SJCRH30 (cell line): ENCODE data around the gene RGS8. TPM values are rescaled to one million over a fixed set of nuclear protein-coding genes. Genes with fewer than 3 reads are reported as not detected.
A peak's percentile ranks its signal among the peaks of the same experiment; 100 is the strongest.

ENCODE experiments used
- DNase-seq, 2 experiments: peaks; one replicate each; pipeline ENCODE4 v3.0.0-alpha.2; 2015 to 2020
- H3K27ac ChIP-seq: fragments of 250-450 bp; sonication (Bioruptor Pico); 2 replicates; pipeline ENCODE4 v1.5.1; 2020; ENCODE audit warnings: mild to moderate bottlenecking, moderate library complexity
- H3K27me3 ChIP-seq: fragments of 250-450 bp; sonication (Bioruptor Pico); 2 replicates; pipeline ENCODE4 v1.5.1; 2020; ENCODE audit warnings: mild to moderate bottlenecking, moderate library complexity
- H3K36me3 ChIP-seq: fragments of 250-450 bp; sonication (Bioruptor Pico); 2 replicates; pipeline ENCODE4 v1.5.1; 2020; ENCODE audit warnings: mild to moderate bottlenecking, moderate library complexity
- H3K4me1 ChIP-seq: fragments of 250-450 bp; sonication (Bioruptor Pico); 2 replicates; pipeline ENCODE4 v1.5.1; 2020; ENCODE audit warnings: mild to moderate bottlenecking, moderate library complexity
- H3K4me3 ChIP-seq: fragments of 250-450 bp; sonication (Bioruptor Pico); 2 replicates; pipeline ENCODE4 v1.5.1; 2020; ENCODE audit warnings: mild to moderate bottlenecking, moderate library complexity
- H3K9me3 ChIP-seq: fragments of 250-450 bp; sonication (Bioruptor Pico); replicated peaks from 2 replicates; pipeline ENCODE4 v1.5.1; 2020; ENCODE audit warnings: mild to moderate bottlenecking, moderate library complexity
- total RNA-seq: library from RNA; depleted of rRNA; stranded (reverse); fragments of >200 nt; shearing (Covaris generic); gene quantifications from 2 replicates; pipeline ENCODE4 v1.2.3, GENCODE V29; 2014; rRNA removed

The RGS8 gene
- total RNA-seq, 1 experiment from 2014 or later = 1.6 TPM

- Histone ChIP-seq H3K4me1 (no peaks in the 10 kb centered on the region; the same call in 1 of the 2 replicates), H3K4me3 (no peak overlapping the region), H3K27ac (no peak overlapping the region), H3K9me3 (no peaks in the 10 kb centered on the region), H3K36me3 (no peaks in the 10 kb centered on the region), H3K27me3 (no peaks in the 10 kb centered on the region)
- no peak for DNase-seq
Observed at GRCh38 chr1:182649041-182649440, 35.3 kb downstream of the RGS8 start.

GRCh38 chr1:182646739-182647138 is 37.6 kb downstream of the RGS8 start:
- no peak overlapping the region for H3K27ac ChIP-seq
- H3K4me1 ChIP-seq = peaks cover 4% of the 10 kb centered on the region; the same call in 1 of the 2 replicates
- H3K36me3 ChIP-seq = no peaks in the 10 kb centered on the region
- H3K9me3 ChIP-seq = no peaks in the 10 kb centered on the region
- DNase-seq = no peak
- H3K4me3 ChIP-seq = no peak overlapping the region
- H3K27me3 ChIP-seq = no peaks in the 10 kb centered on the region

GRCh38 chr1:182644886-182645285 is 39.5 kb downstream of the RGS8 start:
- Histone ChIP-seq H3K9me3 (no peaks in the 10 kb centered on the region), H3K27me3 (no peaks in the 10 kb centered on the region), H3K36me3 (no peaks in the 10 kb centered on the region), H3K27ac (no peak overlapping the region), H3K4me3 (no peak overlapping the region), H3K4me1 (peaks cover 4% of the 10 kb centered on the region; the same call in 1 of the 2 replicates)
- no peak for DNase-seq

GRCh38 chr1:182643699-182644098 is 40.7 kb downstream of the RGS8 start:
- peaks cover 4% of the 10 kb centered on the region; the same call in 1 of the 2 replicates for H3K4me1 ChIP-seq
- H3K4me3 ChIP-seq = no peak overlapping the region
- no peak overlapping the region for H3K27ac ChIP-seq
- H3K36me3 ChIP-seq = no peaks in the 10 kb centered on the region
- no peaks in the 10 kb centered on the region for H3K27me3 ChIP-seq
- no peaks in the 10 kb centered on the region for H3K9me3 ChIP-seq
- DNase-seq = peak in 1 of 2 experiments; percentile 35

DNA sequence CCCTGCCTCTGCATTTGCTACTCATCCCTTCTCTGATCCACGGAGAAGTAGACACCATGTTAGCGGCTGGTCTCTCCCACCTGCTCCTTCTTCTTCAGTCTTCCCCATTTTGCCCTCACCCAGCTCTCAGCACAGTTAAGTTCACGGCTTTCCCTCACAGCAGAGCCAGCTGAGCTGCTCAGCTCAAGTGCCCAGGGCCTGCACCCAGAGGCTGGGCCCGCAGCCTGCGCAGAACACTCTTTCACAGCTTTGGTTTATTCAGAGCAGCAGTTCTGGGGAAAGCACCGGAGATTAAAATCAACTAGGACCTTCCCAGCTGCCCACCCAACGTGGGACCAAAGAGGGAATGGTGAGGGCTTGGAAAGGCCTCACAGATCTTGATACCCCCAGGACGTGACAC is 41.9 kb downstream of the RGS8 start:
- H3K27me3 ChIP-seq = no peaks in the 10 kb centered on the region
- no peak overlapping the region for H3K27ac ChIP-seq
- no peaks in the 10 kb centered on the region for H3K9me3 ChIP-seq
- DNase-seq = no peak
- H3K4me1 ChIP-seq = peaks cover 6% of the 10 kb centered on the region; the same call in 1 of the 2 replicates
- H3K4me3 ChIP-seq = no peak overlapping the region
- no peaks in the 10 kb centered on the region for H3K36me3 ChIP-seq

DNA sequence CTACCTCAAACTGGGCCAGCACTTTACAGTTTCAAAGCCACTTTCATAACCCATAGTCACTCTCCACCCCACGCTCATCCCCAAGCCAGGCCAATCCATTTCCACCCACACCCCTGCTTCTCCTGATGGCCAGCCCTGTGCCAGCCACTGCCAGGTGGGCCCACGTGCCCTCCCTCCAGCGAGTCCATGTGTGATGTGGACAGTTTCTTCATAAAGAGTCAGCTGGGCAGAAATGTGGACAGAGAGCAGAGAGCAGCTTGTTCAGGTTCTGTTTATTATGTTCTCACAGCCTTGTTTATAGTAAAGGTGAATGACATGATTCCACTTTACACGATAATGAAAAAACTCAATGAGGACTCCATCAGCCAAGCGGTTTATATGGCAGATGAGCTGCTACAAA is 42.8 kb downstream of the RGS8 start:
- no peak for DNase-seq
- H3K4me1 ChIP-seq = peaks cover 14% of the 10 kb centered on the region
- H3K36me3 ChIP-seq = no peaks in the 10 kb centered on the region
- H3K27me3 ChIP-seq = no peaks in the 10 kb centered on the region
- no peaks in the 10 kb centered on the region for H3K9me3 ChIP-seq
- no peak overlapping the region for H3K27ac ChIP-seq
- H3K4me3 ChIP-seq = no peak overlapping the region

- Histone ChIP-seq H3K27me3 (no peaks in the 10 kb centered on the region), H3K4me3 (no peak overlapping the region), H3K36me3 (no peaks in the 10 kb centered on the region), H3K27ac (no peak overlapping the region), H3K4me1 (peaks cover 36% of the 10 kb centered on the region), H3K9me3 (no peaks in the 10 kb centered on the region)
- DNase-seq = no peak
Observed at GRCh38 chr1:182639330-182639729, 45.1 kb downstream of the RGS8 start.

- Histone ChIP-seq H3K27me3 (no peaks in the 10 kb centered on the region), H3K27ac (no peak overlapping the region), H3K4me1 (peaks cover 41% of the 10 kb centered on the region), H3K4me3 (no peak overlapping the region), H3K36me3 (no peaks in the 10 kb centered on the region), H3K9me3 (no peaks in the 10 kb centered on the region)
- peak in 1 of 2 experiments; percentile 32 for DNase-seq
Observed at GRCh38 chr1:182637769-182638168, 46.6 kb downstream of the RGS8 start.

DNA sequence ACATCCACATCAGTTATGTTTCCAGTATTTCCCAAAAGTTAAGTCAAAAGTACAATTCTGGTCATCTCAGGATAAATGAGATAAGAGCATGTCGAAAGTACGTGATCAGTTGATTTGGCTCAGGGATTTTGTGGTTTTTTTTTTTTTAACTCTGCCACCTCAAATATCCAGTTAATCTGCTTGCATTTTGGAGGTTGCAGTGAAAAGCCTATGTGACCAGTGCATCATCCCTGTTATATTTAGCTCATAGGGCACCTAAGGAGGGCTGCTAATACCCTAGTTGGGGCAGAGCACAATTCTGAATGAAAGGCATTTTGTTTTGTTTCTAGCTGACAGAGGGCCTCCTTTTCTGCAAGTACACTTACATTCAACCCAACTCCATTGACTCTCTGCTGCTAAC is 48.5 kb downstream of the RGS8 start:
- H3K27me3 ChIP-seq = no peaks in the 10 kb centered on the region
- peak overlapping the region; percentile 95 for H3K27ac ChIP-seq
- no peak overlapping the region for H3K4me3 ChIP-seq
- peaks cover 48% of the 10 kb centered on the region for H3K4me1 ChIP-seq
- H3K9me3 ChIP-seq = no peaks in the 10 kb centered on the region
- peak; percentile 58 to 83 for DNase-seq
- H3K36me3 ChIP-seq = no peaks in the 10 kb centered on the region

Other genes with a start within 250 kb of the RGS8 start
- gene RGSL1, start 234.4 kb downstream of the RGS8 start, total RNA-seq = not detected in 2 replicates
- 1.2 and 1.5 TPM in 2 replicates for gene RNASEL, start 95.3 kb downstream of the RGS8 start, total RNA-seq
- 96.7 and 101 TPM in 2 replicates for gene RGS16, start 80.2 kb downstream of the RGS8 start, total RNA-seq
- gene NPL, start 105.2 kb upstream of the RGS8 start, total RNA-seq = 1.7 and 3.1 TPM in 2 replicates
- 303 and 305 TPM in 2 replicates for gene DHX9, start 154.8 kb upstream of the RGS8 start, total RNA-seq